Measurements from ENCODE around the gene LYPD6.

GRCh38 chr2:149467436-149467835, 137.0 kb downstream of the LYPD6 start:
- TF ChIP-seq CEBPB (tag; IDR thresholded peaks at IDR 0.05) (no peak), CTCF (IDR thresholded peaks at IDR 0.05 in 2 of 3, conservative IDR thresholded peaks at IDR 0.05 in 1 of 3; ENCODE audit: insufficient read depth in 2 of 3, low read depth in 1 of 3, low read length in 3 of 3) (no peak), SUPT5H (IDR thresholded peaks at IDR 0.05) (no peak), XRCC5 (IDR thresholded peaks at IDR 0.05; ENCODE audit: low read depth, low read length) (no peak), ZNF217 (CRISPR knock-in tag; IDR thresholded peaks at IDR 0.05) (no peak), FOXK2 (conservative IDR thresholded peaks at IDR 0.05 in 1 of 2, IDR thresholded peaks at IDR 0.05 in 1 of 2; ENCODE audit: low read depth in 2 of 2) (no peak), RCOR1 (IDR thresholded peaks at IDR 0.05; ENCODE audit: borderline replicate concordance in 1 of 2, low read depth in 2 of 2, low read length in 2 of 2) (no peak), GABPB1 (CRISPR knock-in tag; IDR thresholded peaks at IDR 0.05) (no peak), CUX1 (CRISPR knock-in tag; IDR thresholded peaks at IDR 0.05) (no peak)
